Loucy (cell line): ENCODE measurements around the gene PPHLN1.

Source experiments
- H2AFZ ChIP-seq: fragments of 200-600 bp; sonication (generic); 2 replicates; pipeline ENCODE4 v1.6.0; 2016; ENCODE audit warnings: antibody characterized with exemption, mild to moderate bottlenecking, low read length, moderate library complexity
- H3F3A ChIP-seq: fragments of 200-600 bp; 2 replicates; pipeline ENCODE4 v1.6.0; 2016; ENCODE audit warnings: antibody characterized with exemption, low read depth, mild to moderate bottlenecking
- H3K27me3 ChIP-seq: fragments of 200-600 bp; sonication (generic); 2 replicates; pipeline ENCODE4 v1.6.1; 2014; ENCODE audit warnings: low read length, mild to moderate bottlenecking; ENCODE audit not compliant: insufficient read depth, poor library complexity, severe bottlenecking
- H3K36me3 ChIP-seq: fragments of 200-600 bp; sonication (generic); 2 replicates; pipeline ENCODE4 v1.6.1; 2016; ENCODE audit warnings: low read length; ENCODE audit not compliant: insufficient read depth
- H3K4me1 ChIP-seq: fragments of 200-600 bp; sonication (generic); 2 replicates; pipeline ENCODE4 v1.5.1; 2014; ENCODE audit warnings: low read length, mild to moderate bottlenecking; ENCODE audit not compliant: insufficient read depth, poor library complexity, severe bottlenecking
- H3K4me2 ChIP-seq: fragments of 200-600 bp; sonication (generic); 2 replicates; pipeline ENCODE4 v1.6.0; 2014; ENCODE audit warnings: antibody characterized with exemption, low read length, low read depth, mild to moderate bottlenecking; ENCODE audit not compliant: poor library complexity, severe bottlenecking
- H3K4me3 ChIP-seq: fragments of 200-600 bp; sonication (generic); 2 replicates; pipeline ENCODE4 v1.5.1; 2014; ENCODE audit warnings: low read length, mild to moderate bottlenecking, mixed read lengths; ENCODE audit not compliant: poor library complexity, severe bottlenecking
- H3K79me2 ChIP-seq: fragments of 200-600 bp; sonication (generic); 2 replicates; pipeline ENCODE4 v1.6.1; 2014; ENCODE audit warnings: low read length; ENCODE audit not compliant: insufficient read depth
- H3K9ac ChIP-seq: fragments of 200-600 bp; sonication (generic); 2 replicates; pipeline ENCODE4 v1.6.0; 2014; ENCODE audit warnings: mild to moderate bottlenecking, low read depth, low read length, moderate library complexity; ENCODE audit not compliant: poor library complexity, severe bottlenecking
- H3K9me2 ChIP-seq: fragments of 200-600 bp; sonication (generic); replicated peaks from 2 replicates; pipeline ENCODE4 v1.6.1; 2016; ENCODE audit warnings: low read depth, low read length, mixed read lengths
- H3K9me3 ChIP-seq: fragments of 200-600 bp; sonication (generic); 2 replicates; pipeline ENCODE4 v1.6.1; 2014; ENCODE audit warnings: mild to moderate bottlenecking, antibody characterized with exemption, low read length, low read depth; ENCODE audit not compliant: insufficient read depth
- H4K20me1 ChIP-seq: fragments of 200-600 bp; sonication (generic); 2 replicates; pipeline ENCODE4 v1.6.0; 2014; ENCODE audit warnings: antibody characterized with exemption, low read length, mild to moderate bottlenecking; ENCODE audit not compliant: insufficient read depth, poor library complexity, severe bottlenecking
- EZH2phosphoT487 ChIP-seq: fragments of 200-600 bp; IDR thresholded peaks from 2 replicates; pipeline ENCODE4 v1.6.1; 2018; ENCODE audit warnings: antibody characterized with exemption, mild to moderate bottlenecking, moderate library complexity, borderline replicate concordance
- TF ChIP-seq, protein P1 (sequence below): fragments of 200-600 bp; sonication (generic); conservative IDR thresholded peaks from 2 replicates; pipeline ENCODE4 v1.5.1; 2014; ENCODE audit warnings: mild to moderate bottlenecking, antibody characterized with exemption, low read length

Gene PPHLN1

DNA sequence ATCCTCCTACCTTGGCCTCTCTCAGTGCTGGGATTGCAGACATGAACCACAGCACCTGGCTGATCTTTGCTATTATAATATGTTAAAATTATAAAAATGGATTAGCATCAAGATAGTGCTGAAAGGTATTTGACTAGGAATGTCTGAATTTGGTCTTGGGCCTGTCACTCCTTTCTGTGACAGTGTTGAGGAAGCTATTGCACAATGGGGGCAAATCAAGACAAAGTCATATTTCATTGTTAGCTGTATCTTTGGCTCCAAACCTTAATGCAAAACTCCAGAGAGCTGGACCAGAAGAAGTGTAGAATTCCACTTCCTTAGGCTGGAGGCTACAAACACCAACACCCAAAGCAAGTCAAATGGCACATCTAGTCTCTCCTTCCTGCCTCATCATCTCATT, 42.2 kb upstream of the PPHLN1 start:
- Histone ChIP-seq H3K4me1 (no peaks in the 10 kb centered on the region), H3K27me3 (no peaks in the 10 kb centered on the region), H3K9me2 (no peaks in the 10 kb centered on the region), H4K20me1 (no peaks in the 10 kb centered on the region), H3K79me2 (no peaks in the 10 kb centered on the region), H3F3A (no peaks in the 10 kb centered on the region), H3K4me2 (no peak overlapping the region), H3K9me3 (no peaks in the 10 kb centered on the region), H3K9ac (no peak overlapping the region), H3K36me3 (no peaks in the 10 kb centered on the region), H3K4me3 (no peak overlapping the region), H2AFZ (no peak overlapping the region)
- TF ChIP-seq, protein P1, sequence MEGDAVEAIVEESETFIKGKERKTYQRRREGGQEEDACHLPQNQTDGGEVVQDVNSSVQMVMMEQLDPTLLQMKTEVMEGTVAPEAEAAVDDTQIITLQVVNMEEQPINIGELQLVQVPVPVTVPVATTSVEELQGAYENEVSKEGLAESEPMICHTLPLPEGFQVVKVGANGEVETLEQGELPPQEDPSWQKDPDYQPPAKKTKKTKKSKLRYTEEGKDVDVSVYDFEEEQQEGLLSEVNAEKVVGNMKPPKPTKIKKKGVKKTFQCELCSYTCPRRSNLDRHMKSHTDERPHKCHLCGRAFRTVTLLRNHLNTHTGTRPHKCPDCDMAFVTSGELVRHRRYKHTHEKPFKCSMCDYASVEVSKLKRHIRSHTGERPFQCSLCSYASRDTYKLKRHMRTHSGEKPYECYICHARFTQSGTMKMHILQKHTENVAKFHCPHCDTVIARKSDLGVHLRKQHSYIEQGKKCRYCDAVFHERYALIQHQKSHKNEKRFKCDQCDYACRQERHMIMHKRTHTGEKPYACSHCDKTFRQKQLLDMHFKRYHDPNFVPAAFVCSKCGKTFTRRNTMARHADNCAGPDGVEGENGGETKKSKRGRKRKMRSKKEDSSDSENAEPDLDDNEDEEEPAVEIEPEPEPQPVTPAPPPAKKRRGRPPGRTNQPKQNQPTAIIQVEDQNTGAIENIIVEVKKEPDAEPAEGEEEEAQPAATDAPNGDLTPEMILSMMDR, result no peak
- TF ChIP-seq EZH2phosphoT487, result no peak

- TF ChIP-seq EZH2phosphoT487, result no peak
- TF ChIP-seq, protein P1, result no peak
- no peaks in the 10 kb centered on the region for H3K9me2 ChIP-seq
Observed at GRCh38 chr12:42284157-42284556, 41.8 kb upstream of the PPHLN1 start.

GRCh38 chr12:42284876-42285275, 41.1 kb upstream of the PPHLN1 start:
- Histone ChIP-seq H3K9me2 (no peaks in the 10 kb centered on the region), H3K9me3 (no peaks in the 10 kb centered on the region), H3K4me1 (no peaks in the 10 kb centered on the region), H2AFZ (no peak overlapping the region), H3K4me3 (no peak overlapping the region), H3K36me3 (no peaks in the 10 kb centered on the region), H3F3A (no peaks in the 10 kb centered on the region), H4K20me1 (no peaks in the 10 kb centered on the region), H3K9ac (no peak overlapping the region), H3K27me3 (no peaks in the 10 kb centered on the region), H3K79me2 (no peaks in the 10 kb centered on the region), H3K4me2 (no peak overlapping the region)
- no peak for TF ChIP-seq EZH2phosphoT487
- TF ChIP-seq, protein P1, result no peak

More at GRCh38 chr12:42284157-42284556, 41.8 kb upstream of the PPHLN1 start:
- no peak overlapping the region for H3K9ac ChIP-seq
- H3K79me2 ChIP-seq, result no peaks in the 10 kb centered on the region
- H3F3A ChIP-seq, result no peaks in the 10 kb centered on the region
- no peaks in the 10 kb centered on the region for H3K36me3 ChIP-seq
- no peaks in the 10 kb centered on the region for H3K4me1 ChIP-seq
- no peak overlapping the region for H3K4me3 ChIP-seq
- no peak overlapping the region for H2AFZ ChIP-seq
- H3K27me3 ChIP-seq, result no peaks in the 10 kb centered on the region
- no peaks in the 10 kb centered on the region for H4K20me1 ChIP-seq
- no peak overlapping the region for H3K4me2 ChIP-seq
- H3K9me3 ChIP-seq, result no peaks in the 10 kb centered on the region
